A549 (cell line): ENCODE data around the gene SLIT3. TPM values are rescaled to one million over a fixed set of nuclear protein-coding genes. Genes with fewer than 3 reads are reported as not detected.

ENCODE experiments used
- ATAC-seq, 2 experiments: fragments of 200-7000 bp in 1 of 2; fragments of >200 bp in 1 of 2; cut with Nextera tagmentation in 1 of 2; cut with Tn5 transposase in 1 of 2; 3 replicates each; pipeline versions ENCODE4 v1.8.0 to v1.9.1; 2018 to 2020; ENCODE audit warnings: mild to moderate bottlenecking in 1 of 2, moderate library complexity in 1 of 2
- CTCF ChIA-PET: fragments of 300-600 bp; sonication (Branson Sonifier 250); formaldehyde crosslinking; extraction: SDS; loops from one replicate; lab custom pipeline; 2021; ENCODE audit warnings: antibody characterized with exemption, inconsistent platforms; lab: Yijun Ruan, JAX
- POLR2A ChIA-PET: fragments of 350-600 bp; formaldehyde crosslinking; extraction: SDS; loops from one replicate; lab custom pipeline; 2021; ENCODE audit warnings: antibody characterized with exemption, inconsistent platforms; lab: Yijun Ruan, JAX
- DNase-seq, 2 experiments: peaks; one replicate each; pipeline versions ENCODE4 v3.0.0 to v3.0.0-alpha.2; 2011 to 2016; ENCODE audit warnings: low read depth in 1 of 2, low spot score in 1 of 2
- FAIRE-seq: peaks from 2 replicates; lab custom pipeline; 2011; peaks lifted over from hg19 to GRCh38; lab: Jason Lieb, UNC
- H3K27ac ChIP-seq, 2 experiments: fragments of >200 bp; sonication (Bioruptor Twin); formaldehyde crosslinking; 3 replicates each; pipeline ENCODE4 v1.5.1; 2016 to 2017
- H3K4me1 ChIP-seq: fragments of >200 bp; sonication (Bioruptor Twin); formaldehyde crosslinking; 3 replicates; pipeline ENCODE4 v1.6.1; 2016
- H3K4me2 ChIP-seq: fragments of >200 bp; sonication (Bioruptor Twin); formaldehyde crosslinking; 3 replicates; pipeline ENCODE4 v1.6.1; 2016
- H3K4me3 ChIP-seq: fragments of >200 bp; sonication (Bioruptor Twin); formaldehyde crosslinking; 3 replicates; pipeline ENCODE4 v1.5.1; 2016
- H3K9me3 ChIP-seq: fragments of >200 bp; sonication (Bioruptor Twin); formaldehyde crosslinking; 3 replicates; pipeline ENCODE4 v1.6.1; 2016
- CBX2 ChIP-seq: fragments of 200-600 bp; sonication (generic); IDR thresholded peaks from 2 replicates; pipeline ENCODE4 v1.6.1; 2016; ENCODE audit warnings: low read depth, mild to moderate bottlenecking, borderline replicate concordance
- CHD4 ChIP-seq: fragments of 200-600 bp; sonication (generic); IDR thresholded peaks from 2 replicates; pipeline ENCODE4 v1.6.1; 2016; ENCODE audit warnings: antibody characterized with exemption, mild to moderate bottlenecking, borderline replicate concordance
- FOSB ChIP-seq: fragments of 250-450 bp; sonication (Bioruptor Pico); IDR thresholded peaks from 2 replicates; pipeline ENCODE4 v1.5.0; 2020; ENCODE audit warnings: mild to moderate bottlenecking, moderate library complexity
- HOXA7 ChIP-seq: fragments of 250-450 bp; sonication (Bioruptor Pico); IDR thresholded peaks from 2 replicates; pipeline ENCODE4 v1.5.0; 2020; ENCODE audit warnings: mild to moderate bottlenecking, moderate library complexity
- MAFK ChIP-seq: fragments of 450-650 bp; IDR thresholded peaks from 2 replicates; pipeline ENCODE4 v1.6.1; 2014; ENCODE audit not compliant: partially characterized antibody
- NFE2L2 ChIP-seq: fragments of 150-350 bp; conservative IDR thresholded peaks from 2 replicates; pipeline ENCODE4 v1.6.1; 2014; ENCODE audit warnings: low read length
- POLR2AphosphoS2 ChIP-seq: conservative IDR thresholded peaks from 2 replicates; pipeline ENCODE4 v1.6.1; 2012; ENCODE audit warnings: low read length, improper control_type of control experiment, inconsistent platforms
- RARB ChIP-seq: fragments of 250-450 bp; sonication (Bioruptor Pico); IDR thresholded peaks from 2 replicates; pipeline ENCODE4 v1.8.0; 2021; ENCODE audit warnings: mild to moderate bottlenecking, moderate library complexity
- TFCP2L1 ChIP-seq: fragments of 250-450 bp; sonication (Bioruptor Pico); IDR thresholded peaks from 2 replicates; pipeline ENCODE4 v1.5.0; 2021; ENCODE audit warnings: mild to moderate bottlenecking
- TP53 ChIP-seq: fragments of 250-450 bp; sonication (Bioruptor Pico); IDR thresholded peaks from 2 replicates; pipeline ENCODE4 v1.5.0; 2021; ENCODE audit warnings: mild to moderate bottlenecking, moderate library complexity
- ZC3H11A ChIP-seq: fragments of 450-650 bp; IDR thresholded peaks from 2 replicates; pipeline ENCODE4 v1.6.1; 2014; ENCODE audit warnings: antibody characterized with exemption, mild to moderate bottlenecking
- ZSCAN20 ChIP-seq: fragments of 250-450 bp; sonication (Bioruptor Pico); IDR thresholded peaks from 2 replicates; pipeline ENCODE4 v1.8.0; 2022; ENCODE audit warnings: mild to moderate bottlenecking, moderate library complexity
- WGBS: methylation state at CpG from one replicate; pipeline ENCODE4 v1.1.6; 2017; ENCODE audit errors: missing lambda C conversion rate; 5-methylcytosine and 5-hydroxymethylcytosine counted together
- polyA plus RNA-seq, 4 experiments: library from polyadenylated mRNA; depleted of rRNA in 3 of 4; stranded (reverse); fragments of >200 nt; fragmentation: RNase III in 1 of 4; extraction: RNeasy Plus Mini Kit Qiagen cat#74134 plus additional on column Dnase treatment in 1 of 4; gene quantifications; 2 replicates in 3 of 4; 3 replicates in 1 of 4; pipeline ENCODE4 v1.2.3, GENCODE V29; 2011 to 2017
- TF ChIP-seq, protein P1 (sequence below): fragments of >200 bp; sonication (Bioruptor Twin); formaldehyde crosslinking; IDR thresholded peaks from 3 replicates; pipeline ENCODE4 v1.6.1; 2016
- TF ChIP-seq, protein P2 (sequence below): IDR thresholded peaks from 2 replicates; pipeline ENCODE4 v1.6.1; 2012; ENCODE audit warnings: low read depth, borderline replicate concordance
- TF ChIP-seq, protein P3 (sequence below): fragments of 450-650 bp; IDR thresholded peaks from 2 replicates; pipeline ENCODE4 v1.6.1; 2014; ENCODE audit warnings: antibody characterized with exemption
- TF ChIP-seq, protein P4 (sequence below): fragments of >200 bp; sonication (Bioruptor Twin); formaldehyde crosslinking; IDR thresholded peaks from 2 replicates; pipeline ENCODE4 v1.6.1; 2016
- TF ChIP-seq, protein P5 (sequence below): IDR thresholded peaks from 2 replicates; pipeline ENCODE4 v1.6.1; 2012
- TF ChIP-seq, protein P6 (sequence below): fragments of 200-600 bp; sonication (generic); IDR thresholded peaks from 2 replicates; pipeline ENCODE4 v1.6.1; 2016; ENCODE audit warnings: antibody characterized with exemption, mild to moderate bottlenecking, moderate library complexity

SLIT3 gene
- polyA plus RNA-seq, 2 of the 4 experiments (the other 2 are of a cell fraction), result 12.7 to 22.9 TPM

DNA sequence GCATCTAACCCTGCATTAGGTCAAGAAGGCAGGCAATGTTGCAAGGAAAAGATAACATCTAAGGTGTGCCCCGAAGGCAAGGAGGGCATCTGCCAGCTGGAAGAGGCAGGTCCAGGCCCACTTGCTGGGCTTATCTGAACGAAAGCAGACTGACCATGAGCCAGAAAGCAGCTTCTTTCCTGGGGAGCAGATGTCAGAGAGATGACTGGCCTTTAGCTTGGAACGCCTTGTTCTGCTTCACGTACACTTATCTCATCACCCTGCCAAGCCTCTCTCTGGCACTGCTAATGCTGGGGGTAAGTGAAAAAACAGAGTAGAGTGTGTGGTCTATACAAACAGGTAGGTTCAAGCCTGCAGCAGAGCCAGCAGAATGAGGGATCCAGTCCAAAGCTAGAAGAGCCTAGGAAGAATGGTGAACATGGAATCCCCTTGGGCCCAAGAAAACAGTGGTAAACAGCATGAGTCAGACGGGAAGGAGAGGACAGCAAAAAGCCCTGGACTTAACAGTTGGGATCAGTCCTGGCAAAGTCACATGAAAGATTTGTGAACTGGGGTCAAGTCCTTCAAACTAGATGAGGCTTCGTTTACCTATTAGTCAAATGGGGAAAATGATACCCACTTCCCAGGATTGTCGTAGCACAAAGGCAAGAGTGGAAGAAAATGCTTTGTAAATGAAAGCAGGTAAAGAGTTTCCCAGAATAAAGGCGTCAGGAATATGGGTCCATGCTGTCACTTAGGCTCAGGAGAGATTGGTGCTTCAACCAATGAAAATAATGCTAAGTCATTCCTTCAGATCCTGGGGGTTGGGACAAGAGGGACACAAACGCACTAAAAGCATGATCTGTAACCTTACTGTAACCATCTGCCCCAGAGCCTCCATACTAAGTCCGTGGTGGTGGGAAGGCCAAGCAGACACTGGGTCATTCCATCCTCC lies 200.9 kb downstream of the SLIT3 start:
- no peak overlapping the region for H3K4me3 ChIP-seq
- no peak for FAIRE-seq
- peak in 1 of 2 experiments; percentile 16 for DNase-seq
- ChIA-PET CTCF (interaction anchor here (0.6 to 1.4 kb wide), 4 partner anchors 10 to 68 kb away, joined by 3 read pairs; no protein-coding TSS in a partner anchor), POLR2A (interaction anchor here (0.6 kb wide), 1 partner anchor 483 kb away, joined by 4 read pairs; the partner anchor contains the start of gene SPDL1)
- H3K4me2 ChIP-seq, result peak overlapping the region; percentile 47
- peak in 1 of 2 experiments; percentile 45; a peak in 3 of 6 replicates for ATAC-seq
- no peaks in the 10 kb centered on the region for H3K9me3 ChIP-seq
- H3K27ac ChIP-seq, result peak overlapping the region; percentile 47 to 57; a peak in 5 of 6 replicates
- H3K4me1 ChIP-seq, result peaks cover 21% of the 10 kb centered on the region
- TF ChIP-seq MAFK (peak; percentile 72), NFE2L2 (0 out of 2 replicates have a peak, but pooled peaks have one; percentile 33), HOXA7 (CRISPR knock-in tag) (no peak)
- TF ChIP-seq, protein P1, sequence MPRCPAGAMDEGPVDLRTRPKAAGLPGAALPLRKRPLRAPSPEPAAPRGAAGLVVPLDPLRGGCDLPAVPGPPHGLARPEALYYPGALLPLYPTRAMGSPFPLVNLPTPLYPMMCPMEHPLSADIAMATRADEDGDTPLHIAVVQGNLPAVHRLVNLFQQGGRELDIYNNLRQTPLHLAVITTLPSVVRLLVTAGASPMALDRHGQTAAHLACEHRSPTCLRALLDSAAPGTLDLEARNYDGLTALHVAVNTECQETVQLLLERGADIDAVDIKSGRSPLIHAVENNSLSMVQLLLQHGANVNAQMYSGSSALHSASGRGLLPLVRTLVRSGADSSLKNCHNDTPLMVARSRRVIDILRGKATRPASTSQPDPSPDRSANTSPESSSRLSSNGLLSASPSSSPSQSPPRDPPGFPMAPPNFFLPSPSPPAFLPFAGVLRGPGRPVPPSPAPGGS, result no peak
- TF ChIP-seq, protein P2, sequence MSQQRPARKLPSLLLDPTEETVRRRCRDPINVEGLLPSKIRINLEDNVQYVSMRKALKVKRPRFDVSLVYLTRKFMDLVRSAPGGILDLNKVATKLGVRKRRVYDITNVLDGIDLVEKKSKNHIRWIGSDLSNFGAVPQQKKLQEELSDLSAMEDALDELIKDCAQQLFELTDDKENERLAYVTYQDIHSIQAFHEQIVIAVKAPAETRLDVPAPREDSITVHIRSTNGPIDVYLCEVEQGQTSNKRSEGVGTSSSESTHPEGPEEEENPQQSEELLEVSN, result peak; percentile 28; the same call in 1 of the 2 replicates
- WGBS, result 72% methylated on average over 10 of the region's 10 CpGs

DNA sequence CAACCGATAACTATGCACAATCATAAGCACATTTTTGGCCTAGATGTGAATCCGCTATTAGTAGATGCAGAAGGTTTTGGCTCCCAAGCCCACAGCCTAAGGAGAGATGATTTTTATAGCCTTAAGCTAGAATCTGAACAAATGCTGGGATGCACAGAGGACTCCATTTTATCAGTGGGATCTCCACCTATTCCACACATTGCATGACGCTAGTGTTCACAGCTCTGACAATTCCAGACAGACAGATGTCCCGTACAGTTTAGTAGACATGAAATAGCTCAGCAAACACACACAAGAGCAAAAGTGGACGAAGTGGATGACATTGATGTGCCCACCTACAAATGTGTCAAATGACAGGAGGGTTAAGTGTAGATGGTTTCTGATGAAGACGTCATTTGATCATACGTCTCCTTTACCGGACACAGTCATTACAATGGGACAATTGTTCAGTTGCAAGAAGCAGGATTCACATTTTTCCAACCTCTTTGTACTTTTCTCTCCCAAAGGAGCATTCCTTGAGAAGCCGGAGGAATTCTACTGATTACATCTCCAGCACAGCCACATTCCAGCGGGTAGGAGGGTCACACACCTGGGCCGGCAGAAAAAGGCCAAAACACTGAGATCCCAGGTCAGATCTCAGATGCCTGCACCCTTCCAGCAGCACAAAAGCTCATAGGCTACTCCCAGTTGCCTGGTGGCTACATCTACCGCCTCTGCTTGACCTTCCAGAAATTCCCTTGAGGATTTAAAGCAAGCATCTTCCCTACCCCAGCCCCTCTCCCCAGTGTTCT lies 202.4 kb downstream of the SLIT3 start:
- CTCF ChIA-PET, result interaction anchor here (0.9 to 1.2 kb wide), 2 partner anchors 10 to 11 kb away, joined by 3 read pairs; no protein-coding TSS in a partner anchor
- Histone ChIP-seq H3K9me3 (no peaks in the 10 kb centered on the region), H3K4me2 (no peak overlapping the region), H3K27ac (no peak overlapping the region; a peak in 1 of 6 replicates), H3K4me1 (peaks cover 21% of the 10 kb centered on the region)
- ATAC-seq, result no peak
- 93% methylated on average over 12 of the region's 12 CpGs for WGBS
- POLR2A ChIA-PET, result no interaction called here
- TF ChIP-seq, protein P3, sequence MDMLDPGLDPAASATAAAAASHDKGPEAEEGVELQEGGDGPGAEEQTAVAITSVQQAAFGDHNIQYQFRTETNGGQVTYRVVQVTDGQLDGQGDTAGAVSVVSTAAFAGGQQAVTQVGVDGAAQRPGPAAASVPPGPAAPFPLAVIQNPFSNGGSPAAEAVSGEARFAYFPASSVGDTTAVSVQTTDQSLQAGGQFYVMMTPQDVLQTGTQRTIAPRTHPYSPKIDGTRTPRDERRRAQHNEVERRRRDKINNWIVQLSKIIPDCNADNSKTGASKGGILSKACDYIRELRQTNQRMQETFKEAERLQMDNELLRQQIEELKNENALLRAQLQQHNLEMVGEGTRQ, result no peak
- TF ChIP-seq FOSB (CRISPR knock-in tag) (no peak), CBX2 (no peak), POLR2AphosphoS2 (no peak), RARB (CRISPR knock-in tag) (no peak)
- TF ChIP-seq, all 56 proteins: peak for 0
- no peak for DNase-seq
- no peak for FAIRE-seq
- no peak overlapping the region for H3K4me3 ChIP-seq

DNA sequence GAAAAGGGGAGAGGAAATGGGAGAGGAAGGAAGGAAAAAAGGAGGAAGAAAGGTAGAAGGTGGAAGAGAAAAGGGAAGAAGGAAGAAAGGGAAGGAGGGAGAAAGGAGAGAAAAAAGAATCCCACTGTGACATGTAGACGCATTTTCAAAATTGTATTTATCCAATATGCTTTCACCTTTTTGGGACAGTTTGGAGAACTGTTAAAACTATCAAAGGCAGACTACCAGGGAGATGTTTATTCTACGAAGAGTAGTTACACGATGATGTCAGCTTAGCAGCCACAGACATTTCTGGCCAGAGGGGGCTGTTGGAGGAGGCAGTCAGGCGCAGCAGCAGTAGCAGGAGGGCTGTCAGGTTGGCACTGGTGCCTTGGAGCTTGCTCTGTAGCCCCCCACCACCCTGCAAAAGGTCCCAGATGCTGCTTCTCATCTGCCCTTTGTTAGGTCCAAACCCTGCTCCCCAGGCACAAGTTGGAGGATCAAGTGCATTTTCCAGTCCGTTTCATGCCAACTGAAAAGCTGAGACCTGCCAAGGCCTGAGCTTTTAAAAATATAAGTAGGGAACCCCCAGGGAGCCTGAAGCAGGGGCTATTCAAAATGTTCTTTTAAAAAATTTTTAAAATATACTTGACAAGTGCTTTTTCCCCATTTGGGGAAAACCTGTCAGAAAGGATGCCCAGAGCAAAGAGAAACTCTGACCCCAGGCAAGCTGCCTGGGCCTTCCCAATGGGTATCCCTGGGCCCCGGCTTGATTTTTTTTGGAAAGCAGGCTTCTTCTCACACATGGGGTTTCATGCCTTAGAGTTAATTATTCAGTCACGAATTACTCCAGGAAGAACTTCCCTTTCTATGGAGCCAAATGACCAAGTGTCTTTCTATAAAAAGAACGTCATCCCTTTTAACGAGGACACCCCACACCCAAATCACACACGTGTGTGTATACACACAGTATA lies 203.3 kb downstream of the SLIT3 start:
- ChIA-PET CTCF (interaction anchor here (1.2 kb wide), 2 partner anchors 10 to 110 kb away, joined by 3 read pairs; no protein-coding TSS in a partner anchor), POLR2A (no interaction called here)
- no peak overlapping the region for H3K4me3 ChIP-seq
- no peak overlapping the region for H3K4me2 ChIP-seq
- FAIRE-seq (no peak), ATAC-seq (no peak), DNase-seq (no peak)
- H3K9me3 ChIP-seq, result no peaks in the 10 kb centered on the region
- 88% methylated on average over 10 of the region's 10 CpGs for whole genome bisulfite sequencing
- TF ChIP-seq ZSCAN20 (no peak), FOSB (CRISPR knock-in tag) (no peak), CHD4 (no peak), TFCP2L1 (CRISPR knock-in tag) (no peak), ZC3H11A (no peak), TP53 (CRISPR knock-in tag) (no peak), POLR2AphosphoS2 (no peak)
- TF ChIP-seq, protein P4, sequence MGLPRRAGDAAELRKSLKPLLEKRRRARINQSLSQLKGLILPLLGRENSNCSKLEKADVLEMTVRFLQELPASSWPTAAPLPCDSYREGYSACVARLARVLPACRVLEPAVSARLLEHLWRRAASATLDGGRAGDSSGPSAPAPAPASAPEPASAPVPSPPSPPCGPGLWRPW, result no peak
- TF ChIP-seq, protein P5, sequence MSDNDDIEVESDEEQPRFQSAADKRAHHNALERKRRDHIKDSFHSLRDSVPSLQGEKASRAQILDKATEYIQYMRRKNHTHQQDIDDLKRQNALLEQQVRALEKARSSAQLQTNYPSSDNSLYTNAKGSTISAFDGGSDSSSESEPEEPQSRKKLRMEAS, result no peak
- TF ChIP-seq, protein P6, sequence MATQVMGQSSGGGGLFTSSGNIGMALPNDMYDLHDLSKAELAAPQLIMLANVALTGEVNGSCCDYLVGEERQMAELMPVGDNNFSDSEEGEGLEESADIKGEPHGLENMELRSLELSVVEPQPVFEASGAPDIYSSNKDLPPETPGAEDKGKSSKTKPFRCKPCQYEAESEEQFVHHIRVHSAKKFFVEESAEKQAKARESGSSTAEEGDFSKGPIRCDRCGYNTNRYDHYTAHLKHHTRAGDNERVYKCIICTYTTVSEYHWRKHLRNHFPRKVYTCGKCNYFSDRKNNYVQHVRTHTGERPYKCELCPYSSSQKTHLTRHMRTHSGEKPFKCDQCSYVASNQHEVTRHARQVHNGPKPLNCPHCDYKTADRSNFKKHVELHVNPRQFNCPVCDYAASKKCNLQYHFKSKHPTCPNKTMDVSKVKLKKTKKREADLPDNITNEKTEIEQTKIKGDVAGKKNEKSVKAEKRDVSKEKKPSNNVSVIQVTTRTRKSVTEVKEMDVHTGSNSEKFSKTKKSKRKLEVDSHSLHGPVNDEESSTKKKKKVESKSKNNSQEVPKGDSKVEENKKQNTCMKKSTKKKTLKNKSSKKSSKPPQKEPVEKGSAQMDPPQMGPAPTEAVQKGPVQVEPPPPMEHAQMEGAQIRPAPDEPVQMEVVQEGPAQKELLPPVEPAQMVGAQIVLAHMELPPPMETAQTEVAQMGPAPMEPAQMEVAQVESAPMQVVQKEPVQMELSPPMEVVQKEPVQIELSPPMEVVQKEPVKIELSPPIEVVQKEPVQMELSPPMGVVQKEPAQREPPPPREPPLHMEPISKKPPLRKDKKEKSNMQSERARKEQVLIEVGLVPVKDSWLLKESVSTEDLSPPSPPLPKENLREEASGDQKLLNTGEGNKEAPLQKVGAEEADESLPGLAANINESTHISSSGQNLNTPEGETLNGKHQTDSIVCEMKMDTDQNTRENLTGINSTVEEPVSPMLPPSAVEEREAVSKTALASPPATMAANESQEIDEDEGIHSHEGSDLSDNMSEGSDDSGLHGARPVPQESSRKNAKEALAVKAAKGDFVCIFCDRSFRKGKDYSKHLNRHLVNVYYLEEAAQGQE, result no peak
- peaks cover 21% of the 10 kb centered on the region for H3K4me1 ChIP-seq
- peak overlapping the region in 1 of 2 experiments; percentile 21; a peak in 1 of 6 replicates for H3K27ac ChIP-seq
